GM10266 (cell line): ENCODE measurements around the gene COMP.

Experiments
- DNase-seq: peaks from one replicate; pipeline ENCODE4 v3.0.0; 2012; ENCODE audit errors: extremely low spot score
- CTCF ChIP-seq: IDR thresholded peaks from 2 replicates; pipeline ENCODE4 v1.5.1; 2012; ENCODE audit warnings: mild to moderate bottlenecking, low read depth; ENCODE audit not compliant: control insufficient read depth, insufficient read depth; ENCODE audit errors: missing control alignments

Gene COMP

DNA sequence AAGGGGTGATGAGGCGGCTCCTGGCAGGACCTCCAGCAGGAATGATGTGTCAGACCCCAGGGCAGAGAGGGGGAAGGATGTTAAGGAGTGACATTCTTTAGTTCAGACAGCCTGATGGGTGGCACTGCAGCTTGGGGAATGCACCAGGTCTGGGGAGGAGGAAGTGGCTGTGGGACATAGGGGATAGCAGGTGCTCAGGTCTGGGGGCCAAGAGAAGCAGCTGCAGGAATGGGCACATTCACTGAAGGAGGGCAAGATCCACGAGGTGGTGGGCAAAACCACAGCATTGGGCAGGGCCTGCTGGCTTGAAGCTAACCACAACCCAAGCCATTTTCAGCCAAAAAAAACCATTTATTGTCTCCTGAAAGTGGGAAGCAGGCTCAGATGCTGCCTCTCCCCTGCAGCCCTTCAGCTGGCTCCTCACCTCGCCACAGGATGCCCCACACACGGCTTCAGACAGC lies 26.5 kb downstream of the COMP start:
- TF ChIP-seq CTCF = no peak

DNA sequence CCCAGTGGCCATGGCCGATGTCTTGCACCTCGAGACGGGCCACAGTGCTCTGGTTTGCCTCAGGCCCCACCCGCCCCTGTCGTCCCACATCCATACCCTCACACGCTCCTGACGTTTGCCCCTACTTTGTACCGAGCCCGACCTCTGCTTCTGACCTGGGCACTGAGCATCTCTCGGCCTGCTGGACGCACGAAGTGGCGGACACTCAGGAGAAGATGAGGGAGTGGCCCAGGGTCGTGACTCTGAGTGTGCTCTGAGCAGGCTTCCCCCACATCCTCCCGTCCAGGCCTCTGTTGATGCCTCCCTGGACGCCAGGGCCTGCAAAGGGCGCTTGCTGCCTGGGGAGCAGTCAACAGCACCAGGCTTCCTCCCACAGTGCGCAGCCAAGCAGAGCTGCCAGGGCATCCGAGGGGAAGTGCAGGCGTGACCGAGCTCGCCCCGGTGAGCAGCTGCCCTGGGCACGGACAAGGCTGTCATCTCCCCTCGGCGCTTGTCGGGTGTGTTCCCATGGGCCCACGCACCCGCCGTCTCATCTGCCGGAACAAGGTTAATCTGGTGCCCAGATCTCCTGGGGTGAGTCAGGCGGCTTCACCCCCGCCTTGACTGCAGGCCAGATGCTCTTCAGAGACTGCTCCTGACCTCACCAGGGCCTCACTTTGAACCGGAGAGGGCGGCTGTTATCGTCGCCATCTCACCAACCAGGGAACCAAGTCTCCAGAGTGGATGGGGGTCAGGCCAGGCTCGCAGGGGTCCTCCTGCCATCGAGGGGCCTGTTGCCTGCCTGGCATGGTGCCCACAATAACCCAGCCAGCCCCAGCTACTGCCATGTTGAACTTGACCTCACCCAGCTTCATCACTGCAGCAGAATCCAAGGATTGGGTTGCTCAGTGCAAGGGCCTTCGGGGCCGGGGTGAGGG lies 27.2 kb downstream of the COMP start:
- no peak for DNase-seq
- TF ChIP-seq CTCF = no peak

More for the DNA sequence above, 26.5 kb downstream of the COMP start:
- DNase-seq = no peak

- DNase-seq = no peak
- no peak for TF ChIP-seq CTCF
Observed at GRCh38 chr19:18762125-18763023, 28.7 kb downstream of the COMP start.

DNA sequence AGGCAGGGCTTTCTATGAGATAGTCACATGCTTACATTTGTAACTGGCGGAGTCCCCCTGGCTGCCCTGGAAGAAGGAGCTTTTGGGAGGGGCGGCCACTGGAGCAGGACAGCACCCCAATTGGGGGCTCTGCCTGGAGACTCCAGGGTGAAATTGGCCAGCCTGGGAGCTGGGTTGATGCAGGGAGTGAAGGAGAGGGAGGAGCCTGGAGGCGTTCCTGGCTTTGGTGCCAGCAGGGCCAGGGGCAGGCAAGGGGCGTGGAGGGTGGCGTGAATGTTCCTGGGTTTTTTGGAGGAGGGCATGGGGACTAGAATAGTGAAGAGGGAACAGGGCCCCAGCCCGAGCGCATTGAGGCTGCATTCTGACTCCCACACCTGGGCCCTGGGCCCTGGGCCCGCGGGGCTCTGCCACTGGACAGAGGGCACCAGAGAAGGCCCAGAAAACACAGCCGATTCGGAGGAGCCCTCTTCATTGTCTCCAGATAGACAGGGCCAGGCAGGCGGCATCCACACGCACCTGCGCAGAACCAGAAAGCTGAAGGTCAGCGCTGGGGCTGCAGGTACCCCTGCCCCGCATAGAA lies 29.5 kb downstream of the COMP start:
- TF ChIP-seq CTCF = no peak
- no peak for DNase-seq

DNA sequence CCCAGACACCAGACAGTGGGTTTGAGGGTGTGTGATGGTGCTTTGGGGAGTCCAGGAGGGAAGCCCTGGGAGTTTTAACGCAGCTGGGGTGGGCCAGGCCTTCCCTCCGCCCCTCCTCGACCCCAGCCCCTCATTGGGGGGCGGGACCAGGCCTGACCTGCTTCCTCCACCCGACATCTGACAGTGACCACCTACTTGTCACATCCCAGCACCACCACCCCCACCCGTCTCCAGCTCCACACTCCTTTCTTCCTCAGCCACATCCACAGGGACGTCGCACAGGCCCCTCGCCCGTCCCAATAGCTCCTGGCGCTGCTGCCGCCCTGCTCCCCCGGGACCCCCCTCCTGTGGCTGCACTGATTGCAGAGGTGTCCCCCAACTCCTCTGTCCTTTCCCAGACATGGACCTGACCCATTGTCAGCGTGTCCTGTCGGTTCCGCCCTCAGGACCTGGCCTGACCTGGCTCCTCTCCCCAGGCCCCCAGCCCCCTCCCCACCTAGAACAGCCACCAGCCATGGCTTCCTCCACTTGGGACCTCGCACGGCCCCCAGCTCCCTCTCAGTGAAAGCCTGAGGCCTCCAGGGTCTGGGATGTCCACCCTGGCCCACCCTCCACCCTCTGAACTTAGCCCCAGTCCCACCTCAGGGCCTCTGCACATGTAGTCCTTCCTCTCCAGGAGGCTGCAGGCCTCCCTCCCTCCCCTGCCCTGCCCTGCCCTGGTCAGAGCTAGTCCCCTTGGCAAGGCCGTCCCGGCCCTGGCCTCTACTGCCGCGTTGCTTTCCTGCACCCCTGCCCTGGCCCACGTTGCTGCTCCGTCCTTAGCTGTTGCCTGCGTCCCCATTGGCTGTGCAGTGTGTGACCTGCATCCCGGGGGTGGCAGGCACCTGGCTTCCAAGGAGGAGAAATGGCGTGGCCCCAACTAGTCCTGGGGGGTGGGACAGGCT lies 30.4 kb downstream of the COMP start:
- DNase-seq = no peak
- TF ChIP-seq CTCF = no peak

- DNase-seq = no peak
- no peak for TF ChIP-seq CTCF
Observed at GRCh38 chr19:18759995-18760426, 31.1 kb downstream of the COMP start.
